Muscle layer of duodenum (tissue), 2 donors: ENCODE measurements around the gene PLA2G2F.

Source experiments
- H3K27ac ChIP-seq: one replicate; pipeline ENCODE4 v1.7.0; 2013; ENCODE audit warnings: mild to moderate bottlenecking, low read length
- H3K27me3 ChIP-seq: one replicate; pipeline ENCODE4 v1.7.0; 2013; ENCODE audit warnings: low read depth, mild to moderate bottlenecking, control low read depth, low read length
- H3K36me3 ChIP-seq, 2 donors: one replicate each; pipeline ENCODE4 v1.7.0; 2013; ENCODE audit warnings: low read length in 2 of 2, control low read depth in 1 of 2, mild to moderate bottlenecking in 1 of 2; ENCODE audit not compliant: insufficient read depth in 2 of 2, control insufficient read depth in 1 of 2
- H3K4me1 ChIP-seq, 2 donors: one replicate each; pipeline ENCODE4 v1.7.0; 2013; ENCODE audit warnings: low read length in 2 of 2, mild to moderate bottlenecking in 2 of 2, control low read depth in 1 of 2, moderate library complexity in 1 of 2; ENCODE audit not compliant: insufficient read depth in 2 of 2, control insufficient read depth in 1 of 2
- H3K4me3 ChIP-seq, 2 donors: one replicate each; pipeline ENCODE4 v1.7.0; 2013; ENCODE audit warnings: low read length in 2 of 2, low read depth in 1 of 2, mild to moderate bottlenecking in 1 of 2
- H3K9me3 ChIP-seq, 2 donors: one replicate each; pipeline ENCODE4 v1.7.0; 2013; ENCODE audit warnings: low read length in 2 of 2, control low read depth in 1 of 2, mild to moderate bottlenecking in 1 of 2; ENCODE audit not compliant: control insufficient read depth in 1 of 2
- donor health status: healthy.

Gene PLA2G2F

DNA sequence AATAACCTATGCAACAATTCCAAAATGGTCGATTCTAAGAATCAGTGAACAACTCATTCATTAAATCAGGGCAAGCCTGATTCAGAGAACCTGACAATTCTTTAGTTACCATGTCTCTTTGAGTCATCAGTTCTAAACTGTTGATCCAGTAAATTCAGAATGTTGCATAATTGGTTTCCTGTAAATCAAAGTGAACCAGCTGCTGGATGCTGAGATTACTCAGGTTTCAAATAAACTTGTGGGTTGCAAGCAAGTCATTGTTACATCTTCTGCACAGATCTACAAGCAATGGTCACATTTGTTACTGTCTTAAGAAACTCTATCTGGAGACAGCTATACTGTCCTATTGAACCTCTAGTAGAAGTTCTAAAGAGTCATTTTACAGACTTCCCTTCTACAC, 36.2 kb upstream of the PLA2G2F start:
- H3K36me3 ChIP-seq, result no peaks in the 10 kb centered on the region
- no peak overlapping the region for H3K27ac ChIP-seq
- no peak overlapping the region for H3K4me3 ChIP-seq
- H3K4me1 ChIP-seq, result no peaks in the 10 kb centered on the region
- no peaks in the 10 kb centered on the region for H3K27me3 ChIP-seq
- no peaks in the 10 kb centered on the region for H3K9me3 ChIP-seq

DNA sequence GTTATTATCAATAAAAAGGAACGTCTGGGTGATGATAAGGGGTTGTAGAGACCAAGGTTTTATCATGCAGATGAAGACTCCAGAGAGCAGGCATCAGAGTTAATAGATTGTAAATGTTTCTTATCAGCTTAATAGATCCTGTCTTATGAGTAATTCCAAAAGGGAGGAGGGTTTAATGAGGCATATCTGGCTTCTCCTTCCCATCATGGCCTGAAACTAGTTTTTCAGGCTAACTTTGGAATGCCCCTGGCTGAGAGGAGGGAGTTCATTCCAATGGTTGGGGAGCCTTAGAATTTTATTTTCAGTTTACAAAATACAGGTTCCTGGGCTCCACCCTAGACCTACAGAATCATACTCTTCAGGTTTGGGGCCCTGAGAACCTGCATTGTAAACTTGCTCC, 33.3 kb upstream of the PLA2G2F start:
- H3K4me1 ChIP-seq, result no peaks in the 10 kb centered on the region
- no peaks in the 10 kb centered on the region for H3K9me3 ChIP-seq
- no peaks in the 10 kb centered on the region for H3K27me3 ChIP-seq
- H3K36me3 ChIP-seq, result no peaks in the 10 kb centered on the region
- no peak overlapping the region for H3K4me3 ChIP-seq
- H3K27ac ChIP-seq, result no peak overlapping the region

DNA sequence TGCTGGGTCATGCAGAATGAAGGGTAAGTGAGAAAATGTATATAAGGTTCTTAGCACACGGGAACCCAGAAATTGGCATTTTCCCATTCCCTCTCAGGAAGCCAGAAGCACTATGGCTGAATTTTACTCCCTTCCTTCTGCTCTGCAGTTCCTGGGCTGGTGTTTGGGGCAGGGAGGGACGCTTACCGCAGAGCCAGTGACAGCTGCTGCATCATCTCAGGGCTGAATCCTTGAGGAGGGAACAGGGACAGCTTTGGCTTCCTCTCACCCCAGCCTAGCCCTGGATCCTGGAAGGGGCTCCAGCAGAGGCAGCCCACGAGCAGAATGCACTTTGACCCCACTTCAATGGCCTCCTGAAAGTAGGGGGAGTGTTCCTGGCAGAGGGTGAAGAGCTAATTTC, 31.8 kb upstream of the PLA2G2F start:
- H3K27ac ChIP-seq, result no peak overlapping the region
- no peaks in the 10 kb centered on the region for H3K36me3 ChIP-seq
- no peak overlapping the region for H3K4me3 ChIP-seq
- H3K4me1 ChIP-seq, result no peaks in the 10 kb centered on the region
- H3K9me3 ChIP-seq, result no peaks in the 10 kb centered on the region
- no peaks in the 10 kb centered on the region for H3K27me3 ChIP-seq

DNA sequence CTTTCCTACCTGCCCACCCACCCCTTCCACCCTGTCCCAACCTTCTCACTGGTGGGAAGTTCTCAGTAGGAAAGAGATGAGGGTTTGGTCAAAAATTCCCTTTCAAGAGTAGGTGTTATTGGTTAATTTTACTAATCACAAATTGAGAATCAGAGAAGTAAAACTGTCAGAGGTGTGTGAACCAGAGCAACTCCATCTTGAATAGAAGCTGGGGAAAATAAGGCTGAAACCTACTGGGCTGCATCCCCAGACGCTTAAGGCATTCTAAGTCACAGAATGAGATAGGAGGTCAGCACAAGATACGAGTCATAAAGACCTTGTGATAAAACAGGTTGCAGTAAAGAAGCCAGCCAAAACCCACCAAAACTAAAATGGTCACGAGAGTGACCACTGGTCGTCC, 31.3 kb upstream of the PLA2G2F start:
- no peaks in the 10 kb centered on the region for H3K9me3 ChIP-seq
- no peaks in the 10 kb centered on the region for H3K27me3 ChIP-seq
- H3K4me1 ChIP-seq, result no peaks in the 10 kb centered on the region
- no peak overlapping the region for H3K4me3 ChIP-seq
- no peak overlapping the region for H3K27ac ChIP-seq
- H3K36me3 ChIP-seq, result no peaks in the 10 kb centered on the region

DNA sequence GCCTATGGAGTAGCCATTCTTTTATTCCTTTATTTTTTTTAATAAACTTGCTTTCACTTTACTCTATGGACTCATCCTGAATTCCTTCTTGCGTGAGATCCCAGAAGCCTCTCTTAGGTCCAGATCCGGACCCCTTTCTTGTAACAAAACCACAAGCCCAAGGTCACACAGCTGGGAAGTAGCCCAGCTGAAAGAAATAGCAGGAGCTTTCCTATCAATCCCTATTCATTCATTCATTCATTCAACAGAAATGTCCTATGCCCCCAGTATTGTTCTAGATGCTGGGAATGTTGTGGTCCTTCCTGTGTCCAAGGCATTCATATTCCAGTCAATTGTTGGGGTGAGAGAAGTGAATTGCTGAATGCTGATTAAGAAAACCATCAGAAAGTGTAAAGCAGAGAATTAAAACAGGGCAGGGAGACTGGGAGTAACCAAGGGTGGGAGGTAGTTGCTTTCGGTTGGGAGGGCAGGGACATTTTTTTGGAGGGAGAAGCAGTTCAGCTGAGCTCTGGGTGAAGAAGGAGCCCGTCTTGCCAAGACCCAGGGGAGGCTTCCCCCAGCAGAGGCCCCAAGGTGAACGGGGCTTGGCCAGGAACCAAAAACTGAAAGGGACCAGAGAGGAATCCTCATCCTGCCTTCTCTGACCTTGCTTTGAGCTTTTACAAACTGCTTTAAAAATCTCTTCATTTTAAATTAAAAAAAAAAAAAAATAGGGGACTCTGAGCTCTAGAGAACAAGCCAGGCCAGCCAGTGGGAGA, 30.6 kb upstream of the PLA2G2F start:
- no peak overlapping the region for H3K4me3 ChIP-seq
- no peak overlapping the region for H3K27ac ChIP-seq
- H3K9me3 ChIP-seq, result no peaks in the 10 kb centered on the region
- H3K36me3 ChIP-seq, result no peaks in the 10 kb centered on the region
- H3K4me1 ChIP-seq, result no peaks in the 10 kb centered on the region
- H3K27me3 ChIP-seq, result no peaks in the 10 kb centered on the region

DNA sequence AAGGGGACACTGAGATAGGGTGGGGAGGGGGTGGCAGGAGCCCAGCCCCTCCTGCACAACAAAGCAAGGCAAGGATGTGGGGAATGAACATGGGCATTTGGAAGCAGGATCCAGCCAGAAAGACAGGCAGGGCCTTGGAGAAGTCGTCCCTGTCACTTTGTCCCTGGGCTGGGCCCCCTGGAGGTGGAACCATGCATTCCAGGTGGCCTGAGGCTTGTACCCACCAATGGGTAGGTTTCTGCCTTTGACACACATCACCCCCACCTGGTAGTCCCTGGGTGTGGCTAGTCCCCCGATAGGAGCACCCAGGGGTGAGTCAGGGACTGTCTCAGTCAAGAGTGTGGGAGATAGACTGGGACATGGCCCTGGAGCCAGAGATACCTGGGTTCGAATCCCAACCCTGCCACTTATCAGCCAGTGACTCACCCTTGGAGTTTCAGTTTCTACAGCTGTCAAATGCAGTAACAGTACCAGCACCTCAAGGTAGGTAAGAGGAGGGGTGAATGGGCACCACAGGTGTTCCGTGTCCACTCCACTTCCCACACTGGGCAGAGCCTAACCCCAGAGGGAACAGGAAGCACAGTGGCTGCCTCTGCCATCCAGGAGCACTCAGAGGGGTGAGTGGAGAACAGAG, 29.8 kb upstream of the PLA2G2F start:
- no peaks in the 10 kb centered on the region for H3K4me1 ChIP-seq
- H3K4me3 ChIP-seq, result no peak overlapping the region
- H3K27me3 ChIP-seq, result no peaks in the 10 kb centered on the region
- no peaks in the 10 kb centered on the region for H3K9me3 ChIP-seq
- no peak overlapping the region for H3K27ac ChIP-seq
- no peaks in the 10 kb centered on the region for H3K36me3 ChIP-seq

DNA sequence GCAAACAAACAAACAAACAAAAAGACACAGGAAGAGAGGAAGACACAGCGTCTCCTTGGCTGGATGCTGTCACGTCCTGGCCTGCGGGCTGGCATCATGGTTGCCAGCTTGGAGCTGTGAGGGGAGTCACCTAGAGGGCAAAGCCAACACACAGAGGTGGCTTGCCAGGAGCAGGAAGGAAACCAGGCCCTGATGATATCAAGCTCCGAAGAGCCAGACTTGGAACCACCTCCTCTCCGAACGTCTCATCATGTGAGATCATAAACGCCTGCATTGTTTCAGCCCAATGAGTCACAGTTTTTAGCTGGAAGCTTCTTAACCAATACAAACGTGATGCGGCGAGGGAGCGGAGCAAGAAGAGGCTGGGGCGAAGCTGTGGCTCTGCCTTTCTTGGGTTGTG, 28.4 kb upstream of the PLA2G2F start:
- Histone ChIP-seq H3K27me3 (no peaks in the 10 kb centered on the region), H3K4me1 (no peaks in the 10 kb centered on the region), H3K9me3 (no peaks in the 10 kb centered on the region), H3K4me3 (no peak overlapping the region), H3K27ac (no peak overlapping the region), H3K36me3 (no peaks in the 10 kb centered on the region)

DNA sequence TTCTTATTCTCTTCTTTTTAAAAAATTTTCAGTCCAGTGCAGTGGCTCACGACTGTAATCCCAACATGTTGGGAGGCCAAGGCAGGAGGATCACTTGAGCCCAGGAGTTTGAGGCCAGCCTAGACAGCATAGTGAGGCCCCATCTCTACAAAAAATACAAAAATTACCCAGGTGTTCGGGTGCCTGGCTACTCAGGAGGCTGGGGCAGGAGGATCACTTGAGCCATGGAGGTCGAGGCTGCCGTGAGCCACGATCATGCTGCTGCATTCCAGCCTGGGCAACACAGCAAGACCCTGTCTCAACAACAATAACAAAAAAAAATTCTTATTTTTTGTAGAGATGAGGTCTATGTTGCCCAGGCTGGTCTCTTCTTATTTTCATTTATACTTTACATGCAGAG, 27.7 kb upstream of the PLA2G2F start:
- Histone ChIP-seq H3K9me3 (no peaks in the 10 kb centered on the region), H3K27ac (no peak overlapping the region), H3K27me3 (no peaks in the 10 kb centered on the region), H3K36me3 (no peaks in the 10 kb centered on the region), H3K4me3 (no peak overlapping the region), H3K4me1 (no peaks in the 10 kb centered on the region)

DNA sequence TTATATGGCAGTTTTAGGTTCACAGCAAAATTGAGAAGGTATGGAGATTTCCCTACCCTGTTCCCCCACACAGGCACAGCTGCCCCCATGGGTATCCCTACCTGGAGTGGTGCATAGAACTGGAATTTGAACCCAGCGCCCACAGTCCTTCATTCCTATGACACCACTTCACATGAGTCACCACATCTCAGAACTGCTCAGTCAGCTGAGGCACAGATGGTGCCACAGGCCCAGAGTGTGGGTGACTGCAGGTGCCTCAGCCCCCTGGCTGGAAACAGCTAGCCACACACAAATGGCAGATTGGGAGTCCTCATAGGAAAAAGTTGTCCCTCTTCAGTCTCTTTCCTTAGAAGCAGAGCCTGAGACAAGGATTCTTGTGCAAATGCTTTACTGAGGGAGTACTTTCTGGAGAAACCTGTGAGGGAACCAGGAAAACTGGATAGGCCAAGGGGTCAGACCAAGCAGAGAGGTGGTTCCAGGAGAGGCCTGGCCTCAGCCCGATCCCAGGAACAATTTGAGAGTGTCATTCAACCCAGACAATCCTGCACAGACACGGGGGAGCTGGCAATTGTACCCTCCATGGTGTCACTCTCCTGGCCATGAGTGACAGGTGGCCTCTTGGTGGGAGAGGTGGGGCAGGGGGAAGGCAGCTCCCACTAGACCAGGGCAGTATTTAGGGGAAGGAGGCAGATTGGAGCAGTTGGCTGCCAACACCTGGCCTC, 26.7 kb upstream of the PLA2G2F start:
- Histone ChIP-seq H3K36me3 (no peaks in the 10 kb centered on the region), H3K9me3 (no peaks in the 10 kb centered on the region), H3K27ac (no peak overlapping the region), H3K27me3 (no peaks in the 10 kb centered on the region), H3K4me3 (no peak overlapping the region), H3K4me1 (no peaks in the 10 kb centered on the region)

DNA sequence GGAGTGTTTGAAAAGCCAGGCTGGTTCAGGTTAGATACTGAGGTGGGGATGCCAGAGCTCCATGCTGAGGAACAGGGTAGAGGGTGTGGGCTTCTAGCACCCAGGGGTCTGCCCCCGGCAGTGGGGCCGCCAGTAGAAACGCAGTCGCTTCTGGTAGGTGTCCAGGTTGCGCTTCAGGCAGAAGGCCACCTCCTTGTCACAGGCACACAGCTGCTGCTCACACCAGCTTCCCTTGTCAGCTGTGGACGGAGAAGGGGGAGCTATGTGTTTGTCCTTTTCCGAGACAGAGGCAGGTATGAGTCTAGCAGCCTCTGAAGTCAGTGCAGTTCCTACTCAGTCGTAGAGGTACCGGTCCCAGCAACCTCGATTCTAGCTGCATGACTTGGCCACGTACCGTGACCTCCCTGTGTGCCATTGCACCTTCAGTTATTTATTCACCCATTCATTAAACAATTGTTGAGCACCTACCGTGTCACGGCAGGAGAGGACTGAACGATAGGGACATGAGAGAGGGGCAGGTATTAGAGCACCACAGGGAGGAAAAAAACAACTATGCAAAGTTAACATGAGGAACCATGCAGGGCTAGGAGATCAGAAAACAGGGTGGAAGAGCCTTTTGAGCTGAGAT, 25.0 kb upstream of the PLA2G2F start:
- H3K27me3 ChIP-seq, result no peaks in the 10 kb centered on the region
- no peaks in the 10 kb centered on the region for H3K9me3 ChIP-seq
- H3K4me3 ChIP-seq, result no peak overlapping the region
- H3K27ac ChIP-seq, result no peak overlapping the region
- no peaks in the 10 kb centered on the region for H3K4me1 ChIP-seq
- H3K36me3 ChIP-seq, result no peaks in the 10 kb centered on the region

DNA sequence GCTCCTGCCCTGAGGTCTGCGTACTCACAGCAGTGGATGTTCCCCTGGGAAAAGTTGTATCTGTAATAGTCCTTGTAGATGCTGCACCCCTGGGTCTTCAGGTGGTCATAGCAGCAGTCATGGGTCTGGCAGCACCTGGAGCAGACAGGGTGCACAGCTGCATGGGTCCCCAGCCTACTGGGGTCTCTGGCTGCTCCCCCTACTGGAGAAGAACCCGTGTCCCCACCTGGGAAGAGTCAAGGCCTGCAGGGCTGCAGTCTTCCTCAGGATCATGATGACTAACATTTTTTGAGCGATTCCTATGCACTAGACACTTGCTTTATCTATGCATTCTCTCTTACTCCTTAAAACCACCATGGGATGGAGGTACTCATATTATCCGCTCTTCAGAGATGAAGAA, 23.6 kb upstream of the PLA2G2F start:
- H3K4me1 ChIP-seq, result no peaks in the 10 kb centered on the region
- H3K4me3 ChIP-seq, result no peak overlapping the region
- no peak overlapping the region for H3K27ac ChIP-seq
- no peaks in the 10 kb centered on the region for H3K36me3 ChIP-seq
- no peaks in the 10 kb centered on the region for H3K27me3 ChIP-seq
- H3K9me3 ChIP-seq, result no peaks in the 10 kb centered on the region
